Right cardiac atrium (tissue), 5 donors: ENCODE measurements around the gene TMEM163. TPM values are rescaled to one million over a fixed set of nuclear protein-coding genes. Genes with fewer than 3 reads are reported as not detected.
"Not testable (repeated sequence)": the region's sequence is repeated elsewhere in the genome, so short reads cannot be mapped to it uniquely, and the experiment has no call there.

Experiments used
- ATAC-seq, 2 donors: fragments of 200-7000 bp; cut with Tn5 transposase; one replicate each; pipeline versions ENCODE4 v1.8.0 to v1.9.1; 2020; ENCODE audit warnings: moderate library complexity in 2 of 2, mild to moderate bottlenecking in 1 of 2
- DNase-seq, 3 donors: peaks; one replicate each; pipeline ENCODE4 v3.0.0-alpha.2; 2020
- H3K27ac ChIP-seq: one replicate; pipeline ENCODE4 v1.5.1; 2013; ENCODE audit warnings: mild to moderate bottlenecking, low read length, control low read depth, moderate library complexity
- H3K27me3 ChIP-seq: one replicate; pipeline ENCODE4 v1.6.1; 2013; ENCODE audit not compliant: control insufficient read depth, insufficient read depth
- H3K4me1 ChIP-seq: one replicate; pipeline ENCODE4 v1.6.1; 2013; ENCODE audit warnings: low read length; ENCODE audit not compliant: control insufficient read depth, insufficient read depth
- H3K4me3 ChIP-seq: one replicate; pipeline ENCODE4 v1.5.1; 2013; ENCODE audit warnings: low read length, control low read depth
- H3K9me3 ChIP-seq: one replicate; pipeline ENCODE4 v1.6.1; 2013; ENCODE audit warnings: low read length; ENCODE audit not compliant: control insufficient read depth
- WGBS: extraction: QIAGEN DNeasy Blood & Tissue Kit; methylation state at CpG from one replicate; pipeline ENCODE4 v1.1.7; 2013; 5-methylcytosine and 5-hydroxymethylcytosine counted together
- intact Hi-C, 4 donors: fragments of 100-400 bp; cut with DNase I; formaldehyde crosslinking; loops; one replicate each; pipeline versions ENCODE4 v1.11.0 to v1.14.0; 2022 to 2023
- long read RNA-seq, 4 donors: library from polyadenylated mRNA; unstranded; transcript quantifications; one replicate each; pipeline ENCODE4 v2.0.0, GENCODE V29; 2020 to 2021
- polyA plus RNA-seq: library from polyadenylated mRNA; stranded (reverse); fragments of 200-250 nt; gene quantifications from one replicate; pipeline ENCODE4 v1.2.3, GENCODE V29; 2013
- total RNA-seq, 4 donors: library from RNA; stranded (reverse); fragmentation: NEBNext Ultra II Directional; extraction: Animal tissue kit (Norgen Biotek cat#: 25700); gene quantifications; one replicate each; pipeline ENCODE4 v1.2.1, GENCODE V29; 2021
- donor health status: healthy with polysubstance abuse.
- donor health status: DM: no; HTN: yes; CAD: no.
- donor health status: DM: no; HTN: no; CAD: no.
- donor health status: DM: no; HTN: yes; CAD: no; lungs with severe emphysema.
- donor health status: DM: yes; HTN: yes; CAD: no.

TMEM163 gene
- total RNA-seq (1 to 10 TPM; 3.3 to 6.8 (median 4.5) TPM), polyA plus RNA-seq (7.1 TPM)
- long read RNA-seq, donor 1, transcript TMEM163-201 (8 exons, 1,892 nt), result major isoform, 10 of 14 reads
- long read RNA-seq, donor 1, partial matches to known transcripts, result 0 of 14 reads
- long read RNA-seq, donor 1, other reads (novel, unspliced or antisense), result 3 of 14 reads
- long read RNA-seq, donor 2, transcript TMEM163-201 (8 exons, 1,892 nt), result major isoform, 8 of 8 reads
- long read RNA-seq, donor 2, partial matches to known transcripts, result 0 of 8 reads
- long read RNA-seq, donor 2, other reads (novel, unspliced or antisense), result 0 of 8 reads
- long read RNA-seq, donor 3, partial matches to known transcripts, result 0 of 5 reads
- long read RNA-seq, donor 3, other reads (novel, unspliced or antisense), result 3 of 5 reads
- long read RNA-seq, donor 4, transcript TMEM163-201 (8 exons, 1,892 nt), result major isoform, 10 of 11 reads
- long read RNA-seq, donor 4, partial matches to known transcripts, result 0 of 11 reads
- long read RNA-seq, donor 4, other reads (novel, unspliced or antisense), result 1 of 11 reads

DNA sequence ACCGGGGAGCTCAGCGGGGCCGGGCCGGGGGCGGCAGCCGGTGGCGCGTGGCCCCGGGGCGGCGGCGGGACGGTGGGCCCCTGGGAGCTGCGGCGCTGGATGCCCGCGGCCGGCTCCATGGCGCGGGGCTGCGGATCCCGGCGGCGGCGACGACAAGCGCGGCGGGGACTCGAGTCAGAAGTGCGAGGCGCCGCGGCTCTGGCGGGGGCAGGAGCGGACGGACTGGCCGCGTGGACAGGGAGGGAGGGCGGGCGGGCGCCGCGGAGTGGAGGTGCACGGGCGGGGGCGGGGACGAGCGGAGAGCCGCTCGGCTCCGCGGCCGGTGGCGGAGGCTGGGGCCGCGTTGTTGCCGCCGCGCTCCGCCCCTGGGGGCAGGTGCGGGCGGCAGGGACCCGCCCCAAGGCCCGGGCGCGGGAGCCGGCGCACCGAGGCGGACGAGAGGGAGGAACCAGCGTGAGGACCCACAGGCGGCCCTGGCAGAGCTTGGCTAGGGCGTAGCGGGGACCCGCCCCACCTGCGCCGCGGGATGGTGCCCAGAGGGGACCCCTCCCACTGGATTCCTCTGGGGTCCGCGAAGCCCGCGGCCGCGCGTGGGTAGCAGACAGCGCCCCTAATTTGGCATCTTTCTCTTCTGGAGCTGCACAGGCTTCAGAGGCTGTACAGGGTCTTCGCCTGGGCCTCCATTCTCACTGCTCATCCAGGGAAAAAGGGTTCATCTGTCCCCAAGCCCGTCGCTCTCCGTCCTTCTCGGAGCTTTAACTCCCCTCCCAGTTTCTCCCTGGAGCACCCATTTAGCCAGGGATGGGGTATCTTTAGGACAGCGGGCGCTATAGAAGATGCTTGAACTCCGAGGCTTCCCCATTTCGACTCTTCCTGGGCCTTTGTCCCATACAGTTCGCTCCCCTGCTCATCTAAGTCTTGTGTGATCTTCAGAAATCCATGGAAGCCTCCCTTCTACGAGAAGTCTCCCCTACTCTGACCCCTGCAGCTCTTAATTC, at the start of gene TMEM163:
TSS of gene TMEM163 (minus strand) at position 184 of the 998 bp plus-strand sequence.
- WGBS, result 8% methylated on average over 99 of the region's 99 CpGs
- Histone ChIP-seq H3K4me3 (peak within 1 kb of the TSS; percentile 53), H3K27me3 (no peaks in the 10 kb centered on the region), H3K9me3 (no peaks in the 10 kb centered on the region), H3K4me1 (no peaks in the 10 kb centered on the region), H3K27ac (no peak within 1 kb of the TSS)
- ATAC-seq, result peak; percentile 60 to 73
- intact Hi-C loops, result no loop called here
- peak in 2 of 3 donors; percentile 19 to 43 for DNase-seq

DNA sequence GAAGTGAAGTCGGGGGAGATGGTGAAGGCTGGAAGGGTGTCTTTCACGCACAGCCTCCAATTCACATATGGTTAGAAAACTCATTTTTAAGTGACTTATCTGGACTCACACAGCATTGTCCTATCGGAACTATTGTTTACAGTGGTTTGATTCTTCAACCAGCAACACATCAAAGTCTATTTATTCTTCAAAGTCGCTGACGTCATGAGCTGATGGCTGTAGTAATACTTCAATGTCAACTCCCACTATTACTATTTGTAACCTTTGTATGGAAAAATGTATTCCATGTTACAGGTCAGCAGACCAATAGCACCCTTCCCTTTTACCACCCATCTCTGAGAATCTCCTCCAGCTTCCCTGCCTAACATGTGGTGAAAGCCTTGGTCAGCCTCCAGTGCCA, 47.8 kb upstream of the TMEM163 start:
- Histone ChIP-seq H3K4me1 (no peaks in the 10 kb centered on the region), H3K27ac (no peak overlapping the region), H3K27me3 (no peaks in the 10 kb centered on the region), H3K9me3 (no peaks in the 10 kb centered on the region), H3K4me3 (no peak overlapping the region)
- ATAC-seq (no peak), DNase-seq (no peak)
- intact Hi-C loops, result no loop called here
- 90% methylated on average over 5 of the region's 5 CpGs for WGBS

DNA sequence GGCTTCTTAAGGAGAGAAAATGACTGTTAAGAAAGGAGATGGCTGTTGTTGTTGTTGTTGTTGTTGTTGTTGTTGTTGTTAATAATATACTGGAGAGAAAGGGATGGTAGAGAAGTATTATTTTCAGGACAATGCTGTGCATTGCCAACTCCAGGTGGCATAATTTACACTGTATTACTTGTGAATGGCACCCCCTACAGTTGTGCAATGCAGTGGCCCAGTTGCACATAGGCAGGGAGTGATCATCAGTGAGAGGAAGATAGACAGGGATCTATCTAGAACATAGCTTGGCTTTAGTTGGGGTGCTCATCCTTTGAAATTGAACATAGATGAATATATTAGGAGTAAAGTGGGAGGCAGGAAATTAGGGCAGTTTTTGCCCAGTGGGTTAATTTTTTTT, 47.2 kb upstream of the TMEM163 start:
- DNase-seq, result no peak
- Histone ChIP-seq H3K4me3 (no peak overlapping the region), H3K9me3 (no peaks in the 10 kb centered on the region), H3K4me1 (no peaks in the 10 kb centered on the region), H3K27me3 (no peaks in the 10 kb centered on the region), H3K27ac (no peak overlapping the region)
- ATAC-seq, result no peak
- intact Hi-C loops, result no loop called here

DNA sequence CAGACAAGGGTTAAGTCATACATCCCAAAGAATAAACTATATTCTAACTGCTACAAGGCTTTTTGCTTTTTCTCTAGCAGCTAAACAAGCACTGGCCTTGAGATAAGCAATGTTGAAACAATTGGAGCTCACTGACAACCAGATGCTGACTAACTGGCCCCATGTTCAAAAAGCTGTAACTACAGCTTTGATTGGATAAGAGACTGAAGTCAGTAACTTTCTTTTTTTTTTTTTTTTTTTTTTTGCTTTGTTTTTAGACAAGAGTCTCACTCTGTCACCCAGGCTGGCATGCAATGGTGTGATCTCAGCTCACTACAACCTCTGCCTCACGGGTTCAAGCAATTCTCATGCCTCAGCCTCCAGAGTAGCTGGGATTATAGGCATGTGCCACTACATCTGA, 45.4 kb upstream of the TMEM163 start:
- ATAC-seq (no peak), DNase-seq (no peak)
- H3K27ac ChIP-seq, result no peak overlapping the region
- no peaks in the 10 kb centered on the region for H3K4me1 ChIP-seq
- H3K9me3 ChIP-seq, result no peaks in the 10 kb centered on the region
- no peaks in the 10 kb centered on the region for H3K27me3 ChIP-seq
- no peak overlapping the region for H3K4me3 ChIP-seq
- WGBS, result 63% methylated on average over 1 of the region's 1 CpG
- intact Hi-C loops, result no loop called here

DNA sequence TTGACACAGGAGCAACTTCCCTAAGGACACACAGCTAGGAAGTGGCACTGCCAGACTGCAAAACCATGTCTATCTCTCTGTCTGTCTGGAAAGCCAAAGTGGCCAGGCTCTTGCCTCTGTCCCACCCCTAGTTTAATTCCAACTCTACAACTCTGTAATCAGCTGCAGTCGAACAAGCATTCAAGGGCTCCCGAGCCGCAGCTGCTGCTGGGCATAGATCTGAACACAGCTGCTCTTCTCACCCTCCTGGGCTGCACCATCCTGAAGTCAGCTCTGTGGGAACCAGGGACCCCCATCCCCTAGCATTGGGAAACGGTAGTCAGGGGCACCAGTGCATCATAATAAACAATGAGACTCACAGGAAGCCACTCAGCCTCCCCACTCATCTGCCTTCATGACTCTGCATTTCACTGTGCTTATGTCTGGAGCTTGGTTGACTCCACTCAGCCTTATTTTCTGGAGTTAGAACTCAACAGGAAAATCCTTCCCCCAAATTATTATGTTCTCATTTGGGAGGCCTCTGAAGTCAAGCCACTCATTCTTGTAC, 44.4 kb upstream of the TMEM163 start:
- no peaks in the 10 kb centered on the region for H3K27me3 ChIP-seq
- no peak overlapping the region for H3K4me3 ChIP-seq
- H3K9me3 ChIP-seq, result no peaks in the 10 kb centered on the region
- ATAC-seq (no peak), DNase-seq (no peak)
- no peaks in the 10 kb centered on the region for H3K4me1 ChIP-seq
- intact Hi-C loops, result no loop called here
- no peak overlapping the region for H3K27ac ChIP-seq
- 55% methylated on average over 4 of the region's 4 CpGs for WGBS

DNA sequence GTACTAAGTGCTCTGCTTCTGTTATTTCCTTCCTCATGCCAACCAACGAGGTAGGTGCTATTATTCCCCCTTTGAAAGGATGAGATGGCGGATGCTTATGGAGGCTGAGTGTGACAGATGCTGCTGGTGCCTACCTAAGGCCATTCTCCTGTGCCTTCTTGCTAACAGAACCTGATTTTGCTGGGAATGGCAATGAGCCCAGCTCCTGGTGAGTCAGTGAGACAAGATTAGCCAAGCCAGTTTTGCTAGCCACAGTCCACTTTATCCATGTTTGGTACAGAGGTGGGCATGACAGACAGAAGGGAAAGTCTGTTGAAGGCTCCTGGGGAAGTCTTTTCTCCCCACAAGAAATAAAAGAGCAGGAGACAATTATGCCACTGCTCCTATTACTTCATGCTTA, 43.7 kb upstream of the TMEM163 start:
- intact Hi-C loops, result no loop called here
- Histone ChIP-seq H3K4me1 (no peaks in the 10 kb centered on the region), H3K9me3 (no peaks in the 10 kb centered on the region), H3K27me3 (no peaks in the 10 kb centered on the region), H3K27ac (no peak overlapping the region), H3K4me3 (no peak overlapping the region)
- ATAC-seq (no peak), DNase-seq (no peak)
- WGBS, result 73% methylated on average over 2 of the region's 2 CpGs

DNA sequence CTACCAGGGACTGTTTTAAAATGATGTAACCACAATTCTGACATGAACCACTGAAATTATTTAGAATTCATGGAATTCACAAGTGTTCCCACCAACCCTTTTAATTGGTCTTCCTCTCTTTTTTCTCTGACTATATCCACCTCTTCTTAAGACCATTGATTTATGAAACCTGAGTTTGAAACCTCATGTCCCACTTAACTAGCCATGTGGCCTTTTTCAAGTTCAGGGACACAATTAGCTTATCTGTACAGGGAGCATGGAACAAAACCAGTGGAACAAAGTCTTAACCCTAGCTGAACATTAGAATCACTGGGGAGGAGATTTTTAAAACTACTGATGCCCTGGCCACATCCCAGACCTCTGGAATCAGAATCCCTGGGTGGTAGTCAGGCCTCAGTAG, 41.6 kb upstream of the TMEM163 start:
- no peak overlapping the region for H3K27ac ChIP-seq
- H3K9me3 ChIP-seq, result no peaks in the 10 kb centered on the region
- H3K4me1 ChIP-seq, result no peaks in the 10 kb centered on the region
- no peaks in the 10 kb centered on the region for H3K27me3 ChIP-seq
- no peak for ATAC-seq
- H3K4me3 ChIP-seq, result no peak overlapping the region
- intact Hi-C loops, result no loop called here
- DNase-seq, result no peak

DNA sequence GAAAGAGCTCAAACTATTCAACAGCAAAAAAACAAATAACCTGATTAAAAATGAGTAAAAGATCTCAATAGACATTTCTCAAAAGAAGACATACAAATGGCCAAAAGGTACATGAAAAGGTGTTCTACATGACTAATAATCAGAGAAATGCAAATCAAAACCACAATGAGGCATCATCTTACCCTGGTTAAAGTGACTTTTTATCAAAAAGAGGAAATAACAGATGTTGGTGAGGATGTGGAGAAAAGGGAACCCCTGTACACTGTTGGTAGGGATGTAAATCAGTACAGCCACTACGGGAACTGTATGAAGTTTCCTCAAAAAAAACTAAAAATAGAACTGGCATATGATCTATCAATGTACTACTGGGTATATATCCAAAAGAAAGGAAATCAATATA, 39.8 kb upstream of the TMEM163 start:
- Histone ChIP-seq H3K27me3 (no peaks in the 10 kb centered on the region), H3K27ac (no peak overlapping the region), H3K4me3 (no peak overlapping the region), H3K9me3 (no peaks in the 10 kb centered on the region), H3K4me1 (no peaks in the 10 kb centered on the region)
- no peak for DNase-seq
- 75% methylated on average over 1 of the region's 1 CpG for WGBS
- no peak for ATAC-seq
- intact Hi-C loops, result no loop called here

DNA sequence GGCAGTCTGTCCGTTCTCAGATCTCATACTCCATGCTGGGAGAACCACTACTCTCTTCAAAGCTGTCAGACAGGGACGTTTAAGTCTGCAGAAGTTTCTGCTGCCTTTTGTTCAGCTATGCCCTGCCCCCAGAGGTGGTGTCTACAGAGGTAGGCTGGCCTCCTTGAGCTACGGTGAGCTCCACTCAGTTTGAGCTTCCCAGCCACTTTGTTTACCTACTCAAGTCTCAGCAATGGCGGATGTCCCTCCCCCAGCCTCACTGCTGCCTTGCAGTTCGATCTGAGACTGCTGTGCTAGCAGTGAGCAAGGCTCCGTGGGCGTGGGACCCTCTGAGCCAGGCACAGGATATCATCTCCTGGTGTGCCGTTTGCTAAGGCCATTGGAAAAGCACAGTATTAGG, 33.2 kb upstream of the TMEM163 start:
- H3K27ac ChIP-seq, ATAC-seq, H3K9me3 ChIP-seq, H3K27me3 ChIP-seq, H3K4me1 ChIP-seq, DNase-seq, H3K4me3 ChIP-seq, intact Hi-C loops: not testable (repeated sequence)
- 47% methylated on average over 8 of the region's 8 CpGs for WGBS

DNA sequence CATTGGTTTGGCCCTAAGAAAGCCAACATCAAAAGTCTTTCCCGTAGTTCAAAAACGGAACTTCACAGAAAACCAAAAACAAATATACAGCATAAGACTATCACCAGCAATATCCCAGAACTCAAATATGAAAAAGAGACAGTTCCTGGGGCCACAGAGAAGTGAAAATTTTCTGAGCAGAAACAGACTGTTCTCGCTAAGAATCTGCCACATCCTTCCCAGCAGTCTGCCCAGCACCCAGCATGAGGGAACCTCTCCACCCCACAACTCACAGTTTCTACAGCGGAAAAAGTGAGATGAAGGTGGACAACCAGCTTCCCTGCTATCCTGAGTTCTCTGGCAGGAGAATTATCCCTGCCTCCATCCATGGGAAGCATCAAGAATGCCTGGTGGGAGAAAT, 26.7 kb upstream of the TMEM163 start:
- intact Hi-C loops, result no loop called here
- ATAC-seq, result no peak
- Histone ChIP-seq H3K4me3 (no peak overlapping the region), H3K27me3 (no peaks in the 10 kb centered on the region), H3K4me1 (no peaks in the 10 kb centered on the region), H3K9me3 (no peaks in the 10 kb centered on the region), H3K27ac (no peak overlapping the region)
- no peak for DNase-seq
- 87% methylated on average over 4 of the region's 4 CpGs for WGBS

DNA sequence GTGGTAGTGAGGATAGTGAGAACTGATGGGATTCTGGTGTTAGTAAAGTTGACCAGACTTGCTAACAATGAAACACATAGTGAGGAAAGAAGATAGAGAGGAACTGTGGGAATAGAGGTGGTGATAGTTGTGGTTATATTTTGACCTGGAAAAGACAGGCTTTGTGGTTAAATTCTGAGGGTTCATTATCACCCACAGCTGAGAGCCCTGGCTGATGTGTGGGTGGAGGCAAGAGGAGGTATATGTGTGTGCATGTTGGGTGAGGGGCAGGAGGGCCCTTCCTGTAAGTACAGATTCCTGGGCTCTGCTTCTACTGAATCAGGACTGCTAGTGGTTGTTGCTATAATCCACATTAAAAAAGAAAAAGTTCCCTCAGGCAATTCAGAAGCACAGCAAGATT, 26.2 kb upstream of the TMEM163 start:
- Histone ChIP-seq H3K27me3 (no peaks in the 10 kb centered on the region), H3K4me3 (no peak overlapping the region), H3K4me1 (no peaks in the 10 kb centered on the region), H3K27ac (no peak overlapping the region), H3K9me3 (no peaks in the 10 kb centered on the region)
- intact Hi-C loops, result no loop called here
- ATAC-seq, result no peak
- no peak for DNase-seq
